COLO829 (cell line): Measurements from ENCODE around the gene PTTG1.

Source experiments
- DNase-seq: peaks from one replicate; pipeline ENCODE4 v3.0.0; 2012; ENCODE audit warnings: low spot score

The PTTG1 gene

DNA sequence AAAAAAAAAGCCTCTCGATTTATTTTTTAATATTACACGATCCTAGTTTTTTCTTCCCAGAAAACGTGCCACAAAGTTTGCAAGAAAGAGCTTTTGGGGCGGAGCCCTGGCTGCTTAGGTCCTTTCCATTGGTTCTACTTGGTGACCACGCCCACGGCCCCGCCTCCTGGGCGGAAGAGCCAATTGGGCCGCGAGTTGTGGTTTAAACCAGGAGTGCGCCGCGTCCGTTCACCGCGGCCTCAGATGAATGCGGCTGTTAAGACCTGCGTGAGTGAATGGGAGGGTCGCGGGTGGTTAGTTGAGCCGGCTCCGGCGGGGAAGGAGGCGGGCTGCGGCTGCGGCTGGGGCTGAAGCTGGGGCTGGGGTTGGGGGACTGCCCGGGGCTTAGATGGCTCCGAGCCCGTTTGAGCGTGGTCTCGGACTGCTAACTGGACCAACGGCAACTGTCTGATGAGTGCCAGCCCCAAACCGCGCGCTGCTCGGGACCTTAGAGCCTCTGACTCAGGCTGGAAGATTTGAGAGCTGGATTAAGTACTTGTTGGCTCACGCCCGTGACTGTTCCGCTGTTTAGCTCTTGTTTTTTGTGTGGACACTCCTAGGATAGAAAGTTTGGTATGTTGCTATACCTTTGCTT, at the start of gene PTTG1:
Gene PTTG1, plus strand, starts transcription at position 231 of the 634 bp plus-strand sequence. CDS start 458 bp downstream, outside the sequence.
- peak; percentile 87 for DNase-seq

DNA sequence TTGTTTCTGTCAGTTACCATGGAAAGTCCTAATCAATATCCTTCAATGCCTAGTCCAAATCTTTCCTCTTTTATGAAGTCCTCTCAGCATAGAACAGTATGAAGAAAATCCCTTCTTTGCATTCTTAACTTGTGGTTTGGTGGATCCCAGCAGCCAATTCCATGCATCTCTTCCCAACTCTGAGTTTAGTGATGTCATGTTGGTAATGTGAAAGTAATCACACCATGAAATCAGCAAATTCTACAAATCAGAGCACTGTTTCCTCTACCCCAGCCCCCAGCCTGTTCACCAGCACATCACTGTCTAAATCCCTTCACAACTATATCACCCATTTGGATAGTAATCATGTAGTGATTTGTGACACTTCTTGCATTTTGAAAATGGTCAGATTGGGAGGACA, 46.5 kb upstream of the PTTG1 start:
- DNase-seq, result no peak

GRCh38 chr5:160375701-160376100, 46.0 kb upstream of the PTTG1 start:
- DNase-seq, result no peak

DNA sequence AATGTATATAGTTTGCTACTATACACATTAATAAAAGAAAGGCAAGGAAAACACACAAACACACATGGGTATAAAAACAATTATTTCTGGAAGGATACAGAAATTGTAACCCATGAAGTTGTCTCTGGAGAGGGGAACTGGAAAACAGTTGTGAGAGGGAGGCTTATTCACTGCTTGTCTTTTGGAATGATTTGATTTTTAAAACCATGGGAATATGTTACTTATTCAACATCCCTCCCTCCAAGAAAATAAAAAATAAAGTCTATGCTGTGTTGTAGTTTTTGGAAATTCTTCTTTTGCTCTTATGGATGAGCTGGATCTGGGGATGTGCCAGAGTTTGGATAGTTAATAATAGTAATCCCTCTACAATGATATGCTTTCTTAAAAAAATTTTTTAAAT, 45.2 kb upstream of the PTTG1 start:
- no peak for DNase-seq

GRCh38 chr5:160377651-160378050, 44.0 kb upstream of the PTTG1 start:
- no peak for DNase-seq

DNA sequence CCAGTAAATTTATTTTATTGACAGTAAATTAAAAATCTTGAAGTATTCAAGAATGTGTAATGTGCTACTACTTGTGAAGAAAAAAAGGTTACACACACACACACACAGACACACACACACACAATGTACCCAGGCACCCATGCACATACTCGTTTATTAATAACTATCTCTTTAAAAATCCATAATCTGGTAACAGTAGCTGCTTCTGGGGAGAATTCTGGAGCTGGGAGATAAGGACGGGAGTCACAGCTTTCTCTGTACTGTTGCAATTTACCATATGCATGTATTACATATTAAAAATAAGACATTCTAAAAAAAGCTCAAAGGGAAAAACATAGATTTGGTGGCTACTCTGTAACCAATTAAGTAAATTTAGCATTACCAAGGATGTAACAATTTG, 43.3 kb upstream of the PTTG1 start:
- no peak for DNase-seq

DNA sequence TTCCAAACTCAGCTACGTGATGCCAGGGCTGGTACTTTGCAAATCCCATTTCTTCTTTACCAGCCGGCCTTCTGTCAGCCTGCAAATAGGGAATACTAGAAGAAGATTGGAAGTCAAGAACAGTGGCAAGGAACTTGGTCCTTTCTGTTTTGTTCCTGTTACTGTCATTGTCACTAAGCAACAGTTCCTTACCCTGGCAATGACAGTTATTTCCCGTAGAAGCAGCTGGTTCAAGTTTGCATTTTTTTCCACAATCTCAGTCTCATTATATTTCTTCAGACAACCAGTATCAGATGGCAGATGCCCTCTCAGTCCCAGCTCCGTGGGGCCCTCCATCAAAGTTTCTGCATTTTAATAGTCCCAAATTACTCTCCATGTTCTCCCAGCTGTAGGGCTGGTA, 42.1 kb upstream of the PTTG1 start:
- no peak for DNase-seq

GRCh38 chr5:160380041-160380440, 41.6 kb upstream of the PTTG1 start:
- DNase-seq, result no peak

- DNase-seq, result no peak
Observed at GRCh38 chr5:160382346-160382745, 39.3 kb upstream of the PTTG1 start.

GRCh38 chr5:160384681-160385080, 37.0 kb upstream of the PTTG1 start:
- no peak for DNase-seq

DNA sequence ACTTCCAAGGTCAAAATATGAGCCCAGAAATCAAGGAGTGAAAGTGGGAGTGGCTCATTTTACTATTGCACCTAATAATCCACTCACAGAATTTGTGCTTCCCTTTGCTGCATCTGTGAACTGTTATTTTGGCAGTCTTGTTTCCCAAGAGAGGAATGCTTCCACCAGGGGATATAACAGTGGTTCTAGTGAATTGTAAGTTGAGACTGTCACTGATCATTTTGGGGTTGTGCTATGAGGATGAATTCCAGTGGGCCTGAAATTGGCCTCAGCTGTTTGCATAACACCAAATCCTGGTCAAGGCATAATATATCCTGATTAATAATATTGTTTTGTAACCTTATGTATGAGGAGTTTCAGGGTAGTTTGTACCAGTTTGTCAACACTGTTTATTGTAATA, 36.2 kb upstream of the PTTG1 start:
- no peak for DNase-seq

DNA sequence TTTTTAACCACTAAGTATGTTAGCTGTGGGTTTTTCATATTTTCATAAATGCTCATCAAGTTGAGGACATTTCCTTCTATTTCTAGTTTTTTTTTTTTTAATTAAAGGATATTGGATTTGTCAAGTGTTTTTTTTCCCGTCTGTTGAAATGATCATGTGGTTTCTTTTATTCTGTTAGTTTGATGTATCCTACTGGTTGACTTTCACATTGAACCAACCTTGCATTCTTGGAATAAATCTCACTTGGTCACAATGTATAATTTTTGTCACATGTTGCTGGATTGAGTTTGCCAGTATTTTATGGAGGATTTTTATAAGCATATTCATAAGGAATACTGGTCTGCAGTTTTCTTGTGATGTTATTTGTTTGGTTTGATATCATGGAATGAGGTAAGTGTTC, 34.2 kb upstream of the PTTG1 start:
- DNase-seq, result no peak

GRCh38 chr5:160390787-160391696, 30.6 kb upstream of the PTTG1 start:
- no peak for DNase-seq

GRCh38 chr5:160395111-160395510, 26.5 kb upstream of the PTTG1 start:
- DNase-seq, result no peak

GRCh38 chr5:160397492-160397891, 24.2 kb upstream of the PTTG1 start:
- DNase-seq, result no peak

- no peak for DNase-seq
Observed at GRCh38 chr5:160398806-160399205, 22.8 kb upstream of the PTTG1 start.

DNA sequence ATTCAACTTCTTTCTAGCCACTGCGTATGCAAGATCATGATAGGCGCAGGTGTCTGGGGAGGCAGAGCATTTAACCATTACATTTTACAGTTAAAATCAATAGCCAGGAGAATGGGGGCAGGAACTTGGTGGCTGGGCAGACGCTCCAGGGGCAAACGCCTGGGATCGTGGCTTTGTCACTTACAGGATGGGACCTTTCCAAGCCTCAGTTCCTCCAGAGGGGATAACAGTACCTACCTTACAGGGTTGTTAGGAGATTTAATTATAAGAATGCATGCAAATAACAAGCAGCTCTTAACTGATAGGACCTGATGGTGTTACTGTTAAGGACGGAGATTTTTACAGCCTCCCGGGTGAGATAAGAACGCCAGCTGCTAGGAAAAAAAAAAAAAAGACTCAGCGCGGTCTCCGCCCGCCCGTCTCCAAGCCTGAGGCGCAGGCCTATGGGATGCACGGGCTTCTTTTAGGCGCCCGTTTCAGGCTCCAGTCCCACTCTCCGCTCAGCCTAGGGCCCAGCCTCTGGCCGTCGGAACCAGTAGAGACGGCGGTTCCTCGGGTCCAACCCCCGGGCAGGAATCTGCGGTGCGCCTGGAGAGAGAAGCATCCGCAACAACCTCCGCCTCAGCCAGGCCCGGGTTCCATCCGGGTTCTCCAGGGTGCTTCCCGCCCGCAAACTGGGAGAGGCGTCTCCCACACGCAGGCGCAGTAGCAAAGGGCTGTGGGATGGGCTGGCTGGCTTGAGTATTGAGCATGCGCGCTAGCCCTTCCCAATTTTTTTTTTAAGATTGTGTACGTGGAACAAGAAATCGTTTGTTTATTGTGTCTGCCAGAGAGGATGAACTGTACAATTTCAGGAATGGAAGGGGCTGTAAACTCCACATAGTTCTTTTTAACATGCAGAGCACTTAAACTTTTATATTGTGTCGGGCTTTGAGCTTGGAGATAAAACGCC, 22.0 kb upstream of the PTTG1 start, which contains the start of gene FAM200C:
Gene FAM200C, minus strand, starts transcription at position 653 of the 952 bp plus-strand sequence. CDS start 4,564 bp downstream, outside the sequence.
- DNase-seq, result peak; percentile 94

GRCh38 chr5:160418561-160419457, 2.8 kb upstream of the PTTG1 start, which contains the start of gene SLU7:
Gene SLU7 (minus strand): TSS chr5:160419081. CDS start chr5:160415294, 3,787 bp downstream.
- DNase-seq, result peak; percentile 96

DNA sequence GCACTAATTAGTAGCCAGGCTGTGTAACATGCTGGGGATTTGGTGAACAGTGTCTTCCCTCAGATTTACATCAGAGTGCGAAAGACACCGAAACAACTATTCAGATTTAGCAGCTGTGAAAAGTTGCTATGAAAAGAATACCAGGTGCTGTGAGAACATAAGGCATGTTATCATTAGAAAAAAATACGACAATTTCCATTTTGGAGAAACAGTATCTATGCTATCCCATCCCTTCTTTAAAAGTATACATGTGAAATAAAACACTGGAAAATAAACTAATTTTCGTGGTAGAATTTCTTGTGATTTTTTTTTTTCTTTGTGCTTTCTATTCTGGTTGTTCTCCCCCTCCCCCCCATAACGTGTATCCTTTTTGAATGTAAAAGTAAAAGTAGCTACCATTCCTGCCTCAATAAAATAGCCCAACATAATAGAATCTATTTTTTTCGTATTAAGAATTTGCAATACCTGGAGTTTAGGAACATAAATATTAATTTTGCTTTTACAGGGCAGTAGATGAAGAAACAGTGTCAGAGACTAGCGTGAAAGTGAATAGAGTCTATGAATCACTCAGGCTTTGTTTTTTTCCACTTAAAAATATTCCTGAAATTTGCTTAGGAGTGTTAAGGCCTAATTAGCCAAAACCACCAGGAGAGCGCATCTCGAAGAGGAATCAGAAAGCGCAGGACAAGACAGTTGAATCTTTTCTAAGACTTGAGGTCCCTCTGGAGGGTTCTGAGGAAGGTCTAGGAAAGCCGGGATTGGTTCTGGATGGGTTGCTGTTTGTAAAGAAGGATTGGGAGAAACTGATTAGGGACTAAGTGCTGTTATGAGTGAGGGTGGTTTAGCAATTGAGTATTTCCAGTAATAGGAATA, 2.0 kb upstream of the PTTG1 start:
- no peak for DNase-seq

GRCh38 chr5:160420331-160420610, 1.4 kb upstream of the PTTG1 start:
- DNase-seq, result no peak
